Endometrium (tissue), 2 donors: Measurements from ENCODE around the gene TRIM13.
"Not testable (repeated sequence)": the region's sequence is repeated elsewhere in the genome, so short reads cannot be mapped to it uniquely, and the experiment has no call there.

Source experiments
- FAIRE-seq: peaks from 2 replicates; lab custom pipeline; 2012; peaks lifted over from hg19 to GRCh38; lab: Jason Lieb, UNC
- donor health status: control.
- donor health status: control.

TRIM13 gene

DNA sequence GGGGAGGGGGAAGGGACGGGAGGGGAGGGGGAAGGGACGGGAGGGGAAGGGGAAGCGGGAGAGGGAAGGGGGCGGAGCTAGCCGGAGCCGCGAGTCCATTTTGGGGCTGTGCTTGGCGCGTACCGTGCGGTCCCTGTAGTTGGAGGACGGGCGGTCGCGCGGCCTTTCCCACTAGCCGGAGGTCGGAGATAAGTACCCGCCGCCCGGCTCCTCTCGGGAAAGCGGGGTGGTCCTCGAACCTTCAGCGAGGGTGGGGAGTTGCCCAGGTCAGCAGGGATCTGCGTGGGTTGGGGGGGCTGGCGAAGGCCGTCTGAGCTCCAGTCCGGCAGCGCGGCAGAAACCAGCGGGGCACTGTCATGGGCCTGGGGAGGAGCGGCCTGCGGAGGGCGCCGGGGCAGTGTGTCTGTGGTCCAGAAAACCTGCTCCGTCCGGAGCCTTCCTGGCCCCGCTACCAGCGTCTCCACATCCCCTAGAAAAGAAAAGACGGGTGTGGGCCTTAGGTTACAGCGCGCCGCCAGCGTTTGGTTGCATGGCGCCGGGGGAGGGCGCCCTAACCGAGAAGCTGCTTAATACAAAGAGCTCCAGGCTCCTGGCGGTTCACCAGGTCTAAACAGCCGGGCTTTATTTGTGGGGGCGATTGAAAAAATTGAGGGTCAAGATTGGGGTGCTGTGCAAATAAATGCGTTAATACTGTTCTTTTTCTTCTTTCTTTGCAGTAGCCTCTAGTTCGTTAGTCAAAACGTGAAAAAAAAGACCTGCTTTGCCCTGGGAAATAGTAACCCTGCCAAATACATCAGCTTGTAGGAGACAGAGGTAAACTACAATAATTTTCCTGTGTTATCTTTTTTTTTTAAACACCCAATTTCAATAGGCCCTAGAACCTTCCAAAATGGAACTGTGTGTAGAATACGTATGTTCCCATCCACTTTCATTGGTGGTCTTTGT lies at the start of gene TRIM13:
Gene TRIM13, plus strand, starts transcription at position 92 of the 945 bp plus-strand sequence. CDS start 14,899 bp downstream, outside the sequence.
- peak; percentile 39 for FAIRE-seq

- not testable (repeated sequence) for FAIRE-seq
Observed at GRCh38 chr13:49948777-49949270, 48.0 kb upstream of the TRIM13 start.

GRCh38 chr13:49951754-49952535 lies 44.9 kb upstream of the TRIM13 start:
- no peak for FAIRE-seq

DNA sequence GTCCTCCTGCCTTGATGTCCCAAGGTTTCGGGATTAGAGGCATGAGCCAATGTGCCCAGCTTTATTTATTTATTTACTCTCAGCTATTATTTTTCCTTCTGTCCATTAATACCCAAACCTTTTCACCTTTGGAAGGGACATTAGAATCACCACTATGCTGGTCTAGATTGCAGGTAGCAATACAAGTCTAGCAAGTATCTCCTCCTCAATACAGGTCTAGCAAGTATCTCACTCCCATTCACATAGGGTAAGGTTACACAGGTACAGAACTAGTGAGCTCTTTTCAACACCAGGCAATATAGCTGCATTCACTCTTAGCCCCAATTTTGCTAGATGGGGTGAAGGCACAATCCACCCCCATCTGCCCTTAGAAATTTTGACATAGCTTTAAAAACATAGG lies 43.3 kb upstream of the TRIM13 start:
- no peak for FAIRE-seq

GRCh38 chr13:49954674-49955455 lies 42.0 kb upstream of the TRIM13 start:
- no peak for FAIRE-seq

DNA sequence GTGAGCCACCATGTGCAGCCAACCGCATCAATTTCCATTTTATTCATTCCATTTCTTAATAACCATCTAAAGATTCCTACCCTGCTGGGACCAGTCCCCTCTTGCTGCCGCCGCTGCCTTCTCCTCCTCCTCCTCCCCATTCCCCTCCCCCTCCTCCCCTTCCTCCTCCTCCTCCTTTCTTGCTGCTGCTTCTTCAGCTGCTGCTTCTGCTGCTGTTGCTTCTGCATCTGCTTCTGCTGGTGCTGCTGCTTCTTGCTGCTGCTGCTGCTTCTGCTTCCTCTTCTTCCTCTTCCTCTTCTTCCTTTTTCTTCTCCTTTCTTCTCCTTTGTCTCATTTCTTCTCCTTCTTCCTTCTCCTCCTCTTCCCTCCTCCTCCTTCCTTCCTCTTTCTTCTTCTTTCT lies 40.7 kb upstream of the TRIM13 start:
- FAIRE-seq, result no peak

DNA sequence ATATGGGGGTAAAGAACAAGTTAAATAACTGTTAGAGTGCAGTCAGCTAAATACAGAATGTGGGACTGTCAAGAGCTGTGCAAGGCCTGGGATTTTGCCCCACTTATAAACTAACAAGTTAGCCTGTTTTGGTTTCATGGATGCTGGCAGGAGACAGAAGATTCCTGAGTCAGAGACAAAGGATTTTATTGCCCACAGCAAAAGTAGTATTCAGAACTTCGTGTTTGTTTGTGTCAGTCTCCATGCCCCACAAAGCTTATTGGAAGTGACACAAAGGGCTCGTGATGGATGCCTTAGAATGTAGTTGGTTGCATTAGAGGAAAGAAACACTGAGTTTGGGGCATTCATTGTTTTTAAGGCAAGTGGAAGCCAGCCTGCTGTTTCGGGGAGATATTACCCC lies 38.5 kb upstream of the TRIM13 start:
- no peak for FAIRE-seq

DNA sequence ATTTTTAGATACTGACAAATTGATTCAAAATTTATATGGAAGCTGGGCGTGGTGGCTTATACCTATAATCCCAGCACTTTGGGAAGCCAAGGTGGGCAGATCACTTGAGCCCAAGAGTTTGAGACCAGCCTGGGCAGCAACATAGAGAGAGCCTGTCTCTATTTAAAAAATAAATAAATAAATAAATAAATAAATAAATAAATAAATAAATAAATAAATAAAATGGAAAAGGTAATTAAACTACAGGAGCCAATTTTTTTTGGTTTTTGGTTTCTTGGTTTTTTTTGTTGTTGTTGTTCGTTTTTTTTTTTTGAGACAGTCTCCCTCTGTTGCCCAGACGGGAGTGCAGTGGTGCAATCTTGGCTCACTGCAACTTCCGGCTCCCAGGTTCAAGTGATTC lies 29.4 kb upstream of the TRIM13 start:
- FAIRE-seq, result no peak

- no peak for FAIRE-seq
Observed at GRCh38 chr13:49972709-49973108, 24.1 kb upstream of the TRIM13 start.

DNA sequence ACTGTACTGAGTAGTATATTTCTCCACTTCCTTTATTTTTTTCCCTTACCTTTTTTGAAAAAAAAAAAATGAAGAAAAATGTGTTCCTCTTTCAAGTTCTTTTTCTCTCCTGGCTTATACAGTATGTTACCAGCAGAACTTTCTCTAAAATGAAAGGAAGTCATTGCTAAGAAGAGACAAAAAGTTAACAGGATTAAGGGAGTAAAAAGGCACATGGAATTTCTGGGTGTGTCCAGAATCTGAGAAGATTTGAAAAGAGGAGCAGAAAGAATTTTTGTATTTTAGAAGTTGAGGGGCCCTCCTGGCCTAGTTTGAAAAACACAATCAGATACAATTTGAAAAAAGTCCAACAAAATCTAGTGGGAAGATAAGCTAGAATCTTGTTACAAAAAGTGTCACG lies 21.0 kb upstream of the TRIM13 start:
- no peak for FAIRE-seq

- FAIRE-seq, result no peak
Observed at GRCh38 chr13:49976314-49977258, 20.3 kb upstream of the TRIM13 start.

DNA sequence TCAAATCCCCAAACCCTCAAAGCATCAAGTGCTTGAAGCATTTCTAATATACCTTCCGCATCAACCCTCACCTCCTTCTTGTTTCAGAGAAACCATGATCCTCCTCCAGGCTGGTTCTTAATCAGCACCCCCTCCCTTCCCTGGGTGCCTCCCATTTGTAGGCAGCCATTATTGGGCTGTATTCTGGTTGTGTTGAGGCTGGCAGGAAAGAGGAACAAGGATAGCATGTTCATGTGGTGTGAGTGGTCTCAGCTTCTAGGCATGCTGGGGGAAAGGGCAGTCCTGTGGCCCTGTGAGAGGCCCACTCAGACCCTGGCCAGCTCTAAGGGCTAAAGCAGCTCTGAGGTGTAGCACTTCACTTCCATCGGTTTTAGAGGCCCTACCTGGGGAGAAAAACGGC lies 18.9 kb upstream of the TRIM13 start:
- no peak for FAIRE-seq

GRCh38 chr13:49980266-49980665 lies 16.6 kb upstream of the TRIM13 start:
- no peak for FAIRE-seq

- no peak for FAIRE-seq
Observed at GRCh38 chr13:49985129-49985528, 11.7 kb upstream of the TRIM13 start.

DNA sequence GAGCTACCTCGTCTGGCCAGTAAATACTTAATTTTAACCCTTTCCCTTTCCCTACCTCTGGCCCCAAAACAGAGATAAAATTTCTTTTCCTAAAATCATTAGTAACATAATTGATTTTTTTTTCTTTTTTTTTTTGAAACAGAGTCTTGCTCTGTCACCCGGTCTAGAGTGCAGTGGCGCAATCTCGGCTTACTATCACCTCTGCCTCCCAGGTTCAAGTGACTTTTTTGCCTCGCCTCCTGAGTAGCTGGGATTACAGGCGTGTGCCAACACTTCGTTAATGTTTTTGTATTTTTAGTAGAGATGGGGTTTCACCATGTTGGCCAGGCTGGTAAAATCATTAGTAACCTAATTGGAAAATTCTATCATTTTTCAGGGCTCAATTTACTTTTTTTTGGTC lies 10.4 kb upstream of the TRIM13 start:
- FAIRE-seq, result no peak

- FAIRE-seq, result not testable (repeated sequence)
Observed at GRCh38 chr13:49990612-49991011, 6.2 kb upstream of the TRIM13 start.

- FAIRE-seq, result no peak
Observed at GRCh38 chr13:49993111-49993510, 3.7 kb upstream of the TRIM13 start.

DNA sequence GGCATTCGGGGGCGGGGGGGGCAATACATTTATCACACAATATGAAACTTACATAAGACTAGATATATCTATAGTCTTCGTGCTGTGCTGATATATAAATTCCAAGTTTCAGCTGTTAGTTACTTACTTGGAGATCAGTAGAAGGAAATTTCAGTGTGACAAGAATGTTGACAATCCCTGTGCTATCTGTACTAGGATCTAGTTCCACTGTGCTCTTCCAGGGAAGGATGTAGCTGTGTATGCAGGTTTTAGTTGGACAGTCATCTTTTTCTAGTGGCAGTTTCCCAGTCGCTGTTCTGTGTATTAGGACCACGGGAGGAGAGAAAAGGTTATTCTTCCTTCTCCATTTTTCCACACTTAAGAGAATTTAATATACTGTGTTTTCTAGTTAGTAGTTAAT lies 3.2 kb upstream of the TRIM13 start:
- FAIRE-seq, result no peak

GRCh38 chr13:49995625-49996101 lies 1.2 kb upstream of the TRIM13 start:
- no peak for FAIRE-seq

DNA sequence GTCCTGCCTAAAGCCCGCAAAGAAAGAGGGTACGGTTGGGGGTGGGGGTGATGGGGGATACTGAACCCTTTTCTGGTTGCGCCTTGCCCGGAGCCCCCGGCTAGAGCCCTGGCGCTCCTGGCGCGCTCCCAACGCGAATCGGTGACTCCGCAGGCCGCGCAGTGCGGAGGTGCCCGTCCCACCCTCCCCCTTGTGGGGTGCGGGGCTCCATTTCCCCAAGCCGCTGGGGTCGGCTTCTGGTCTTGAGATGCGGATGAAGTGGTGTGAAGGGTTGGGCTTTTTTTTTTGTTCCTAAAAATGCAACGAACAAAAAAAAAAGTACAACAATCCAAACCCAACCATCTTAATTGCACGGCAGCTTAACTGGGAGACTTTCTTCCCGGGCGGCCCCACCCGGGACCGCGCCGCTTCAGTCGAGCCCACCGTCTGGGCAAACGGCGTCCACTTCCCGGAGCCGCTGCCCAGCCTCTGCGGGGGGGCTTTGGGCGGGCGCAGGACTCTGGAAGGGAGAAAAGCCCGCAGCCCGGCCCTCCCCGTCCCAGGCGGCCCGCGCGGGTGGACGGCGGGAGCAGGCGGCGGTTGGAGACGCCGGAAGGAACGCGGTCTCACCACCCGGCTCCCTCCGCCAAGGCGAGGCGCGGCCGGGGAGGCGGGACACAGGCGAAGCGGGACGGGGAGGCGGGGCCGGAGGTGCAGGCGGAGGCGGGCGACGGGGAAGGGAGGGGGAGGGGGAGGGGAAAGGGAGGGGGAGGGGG lies 504 bp upstream of the TRIM13 start:
- FAIRE-seq, result no peak
